ENCODE data around the gene YPEL3. TPM values are rescaled to one million over a fixed set of nuclear protein-coding genes. Genes with fewer than 3 reads are reported as not detected.

Gene YPEL3
- total RNA-seq, 1 experiment from 2014 or later: 8.8 TPM

DNA sequence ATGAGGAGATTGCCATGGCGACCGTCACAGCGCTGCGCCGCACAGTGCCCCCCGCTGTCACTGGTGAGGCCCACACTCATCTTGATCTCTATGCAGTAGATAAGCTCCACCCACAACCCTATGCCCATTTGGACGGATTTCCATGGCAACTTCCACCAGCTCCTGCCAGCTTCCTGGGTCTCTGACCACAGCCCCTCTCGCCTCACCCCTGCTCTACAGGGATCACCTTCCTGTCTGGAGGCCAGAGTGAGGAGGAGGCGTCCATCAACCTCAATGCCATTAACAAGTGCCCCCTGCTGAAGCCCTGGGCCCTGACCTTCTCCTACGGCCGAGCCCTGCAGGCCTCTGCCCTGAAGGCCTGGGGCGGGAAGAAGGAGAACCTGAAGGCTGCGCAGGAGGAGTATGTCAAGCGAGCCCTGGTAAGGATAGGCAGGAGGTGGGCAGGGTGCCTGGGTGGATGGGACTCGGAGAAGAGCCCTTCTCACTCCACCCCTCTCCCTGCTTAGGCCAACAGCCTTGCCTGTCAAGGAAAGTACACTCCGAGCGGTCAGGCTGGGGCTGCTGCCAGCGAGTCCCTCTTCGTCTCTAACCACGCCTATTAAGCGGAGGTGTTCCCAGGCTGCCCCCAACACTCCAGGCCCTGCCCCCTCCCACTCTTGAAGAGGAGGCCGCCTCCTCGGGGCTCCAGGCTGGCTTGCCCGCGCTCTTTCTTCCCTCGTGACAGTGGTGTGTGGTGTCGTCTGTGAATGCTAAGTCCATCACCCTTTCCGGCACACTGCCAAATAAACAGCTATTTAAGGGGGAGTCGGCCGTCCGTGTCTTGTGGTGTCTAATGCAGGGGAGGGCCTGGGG, 26.2 kb downstream of the YPEL3 start:
- peaks cover 77% of the 10 kb centered on the region for H3K36me3 Mint-ChIP-seq (ENCODE audit: insufficient read depth, unreplicated experiment)

DNA sequence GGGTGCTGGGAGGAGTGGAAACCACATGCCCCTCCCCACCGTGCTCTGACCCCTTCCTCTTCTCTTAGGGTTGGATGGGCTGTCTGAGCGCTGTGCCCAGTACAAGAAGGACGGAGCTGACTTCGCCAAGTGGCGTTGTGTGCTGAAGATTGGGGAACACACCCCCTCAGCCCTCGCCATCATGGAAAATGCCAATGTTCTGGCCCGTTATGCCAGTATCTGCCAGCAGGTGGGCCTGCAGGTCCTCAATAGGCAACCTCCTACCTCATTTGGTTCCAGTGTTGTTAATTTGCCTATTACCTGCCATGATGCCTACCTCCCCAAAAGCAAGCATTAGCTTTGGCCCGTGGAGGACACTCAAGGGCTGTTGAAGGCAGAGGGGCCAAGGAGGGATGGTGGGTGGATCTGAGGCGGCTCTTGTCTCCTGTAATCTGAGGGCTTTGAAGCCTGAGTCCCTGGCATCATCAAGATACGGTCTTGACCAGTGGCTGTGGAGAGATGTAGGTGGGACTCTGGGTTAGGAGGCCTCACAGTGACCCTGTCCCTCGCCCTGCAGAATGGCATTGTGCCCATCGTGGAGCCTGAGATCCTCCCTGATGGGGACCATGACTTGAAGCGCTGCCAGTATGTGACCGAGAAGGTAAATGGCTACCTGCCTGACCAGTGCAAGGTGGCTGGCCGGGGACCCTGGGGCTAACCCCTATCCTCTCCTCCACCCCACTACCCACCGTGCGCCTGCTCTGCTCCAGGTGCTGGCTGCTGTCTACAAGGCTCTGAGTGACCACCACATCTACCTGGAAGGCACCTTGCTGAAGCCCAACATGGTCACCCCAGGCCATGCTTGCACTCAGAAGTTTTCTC, 27.0 kb downstream of the YPEL3 start:
- POLR2A ChIA-PET: interaction anchor here (0.5 to 5.9 kb wide), 3 partner anchors 7 to 423 kb away, joined by 3 to 155 read pairs (median 3); partner anchors contain the start of genes PPP4C and YPEL3
- peaks cover 77% of the 10 kb centered on the region for H3K36me3 Mint-ChIP-seq (ENCODE audit: insufficient read depth, unreplicated experiment)
- H3K9me3 Mint-ChIP-seq (ENCODE audit: unreplicated experiment): no peaks in the 10 kb centered on the region
- peak overlapping the region; percentile 35 for H3K4me3 Mint-ChIP-seq (ENCODE audit: unreplicated experiment)
- peaks cover 15% of the 10 kb centered on the region for H3K4me1 Mint-ChIP-seq (ENCODE audit: insufficient read depth, unreplicated experiment)
- BruUV-seq (replicated peaks): no TSS peak
- peak; percentile 45 for DNase-seq (ENCODE audit: unreplicated experiment)
- no peaks in the 10 kb centered on the region for H3K27me3 Mint-ChIP-seq (ENCODE audit: insufficient read depth, unreplicated experiment)
- H3K27ac Mint-ChIP-seq (ENCODE audit: low read depth, unreplicated experiment): peak overlapping the region; percentile 63
- intact Hi-C loops (cut with micrococcal nuclease): no loop called here
- TF ChIP-seq, protein P1, sequence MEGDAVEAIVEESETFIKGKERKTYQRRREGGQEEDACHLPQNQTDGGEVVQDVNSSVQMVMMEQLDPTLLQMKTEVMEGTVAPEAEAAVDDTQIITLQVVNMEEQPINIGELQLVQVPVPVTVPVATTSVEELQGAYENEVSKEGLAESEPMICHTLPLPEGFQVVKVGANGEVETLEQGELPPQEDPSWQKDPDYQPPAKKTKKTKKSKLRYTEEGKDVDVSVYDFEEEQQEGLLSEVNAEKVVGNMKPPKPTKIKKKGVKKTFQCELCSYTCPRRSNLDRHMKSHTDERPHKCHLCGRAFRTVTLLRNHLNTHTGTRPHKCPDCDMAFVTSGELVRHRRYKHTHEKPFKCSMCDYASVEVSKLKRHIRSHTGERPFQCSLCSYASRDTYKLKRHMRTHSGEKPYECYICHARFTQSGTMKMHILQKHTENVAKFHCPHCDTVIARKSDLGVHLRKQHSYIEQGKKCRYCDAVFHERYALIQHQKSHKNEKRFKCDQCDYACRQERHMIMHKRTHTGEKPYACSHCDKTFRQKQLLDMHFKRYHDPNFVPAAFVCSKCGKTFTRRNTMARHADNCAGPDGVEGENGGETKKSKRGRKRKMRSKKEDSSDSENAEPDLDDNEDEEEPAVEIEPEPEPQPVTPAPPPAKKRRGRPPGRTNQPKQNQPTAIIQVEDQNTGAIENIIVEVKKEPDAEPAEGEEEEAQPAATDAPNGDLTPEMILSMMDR (IDR thresholded peaks at IDR 0.05; ENCODE audit: unreplicated experiment): peak; percentile 42
- CTCF ChIA-PET: no interaction called here

More for the DNA sequence above, 26.2 kb downstream of the YPEL3 start:
- TF ChIP-seq, protein P1 (IDR thresholded peaks at IDR 0.05; ENCODE audit: unreplicated experiment): no peak
- no peaks in the 10 kb centered on the region for H3K9me3 Mint-ChIP-seq (ENCODE audit: unreplicated experiment)
- H3K27me3 Mint-ChIP-seq (ENCODE audit: insufficient read depth, unreplicated experiment): no peaks in the 10 kb centered on the region
- H3K4me1 Mint-ChIP-seq (ENCODE audit: insufficient read depth, unreplicated experiment): peaks cover 12% of the 10 kb centered on the region
- CTCF ChIA-PET: interaction anchor here (0.6 to 1.1 kb wide), 3 partner anchors 20 to 29 kb away, joined by 3 read pairs; no protein-coding TSS in a partner anchor
- peak overlapping the region; percentile 46 for H3K27ac Mint-ChIP-seq (ENCODE audit: low read depth, unreplicated experiment)
- intact Hi-C loops (cut with micrococcal nuclease): no loop called here
- no peak overlapping the region for H3K4me3 Mint-ChIP-seq (ENCODE audit: unreplicated experiment)
- TSS peak; percentile 40 for BruUV-seq (replicated peaks)
- POLR2A ChIA-PET: interaction anchor here (0.5 kb wide), 1 partner anchor 37 kb away, joined by 3 read pairs; no protein-coding TSS in a partner anchor
- DNase-seq (ENCODE audit: unreplicated experiment): no peak

DNA sequence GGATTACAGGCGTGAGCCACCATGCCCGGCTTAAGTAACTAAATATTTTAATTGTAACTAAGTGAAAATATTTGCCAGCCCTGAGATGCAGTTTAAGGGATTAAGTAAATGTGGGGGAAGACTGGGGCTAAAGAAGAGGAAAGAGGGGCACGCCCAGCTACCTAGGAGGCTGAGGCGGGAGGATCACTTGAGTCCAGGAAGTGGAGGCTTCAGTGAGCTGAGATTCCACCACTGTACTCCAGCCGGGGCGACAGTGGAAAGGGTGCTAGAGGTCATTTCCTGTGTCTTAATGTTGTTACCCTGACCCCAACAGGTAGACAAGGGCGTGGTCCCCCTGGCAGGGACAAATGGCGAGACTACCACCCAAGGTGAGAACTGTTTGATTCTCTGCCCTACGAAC, 27.7 kb downstream of the YPEL3 start:
- H3K27me3 Mint-ChIP-seq (ENCODE audit: insufficient read depth, unreplicated experiment): no peaks in the 10 kb centered on the region
- intact Hi-C loops (cut with micrococcal nuclease): no loop called here
- CTCF ChIA-PET: interaction anchor here (1.9 kb wide), 1 partner anchor 27 kb away, joined by 6 read pairs; no protein-coding TSS in a partner anchor
- peak overlapping the region; percentile 35 for H3K4me3 Mint-ChIP-seq (ENCODE audit: unreplicated experiment)
- DNase-seq (ENCODE audit: unreplicated experiment): no peak
- peaks cover 71% of the 10 kb centered on the region for H3K36me3 Mint-ChIP-seq (ENCODE audit: insufficient read depth, unreplicated experiment)
- no TSS peak for BruUV-seq (replicated peaks)
- peaks cover 19% of the 10 kb centered on the region for H3K4me1 Mint-ChIP-seq (ENCODE audit: insufficient read depth, unreplicated experiment)
- TF ChIP-seq, protein P1 (IDR thresholded peaks at IDR 0.05; ENCODE audit: unreplicated experiment): no peak
- no peaks in the 10 kb centered on the region for H3K9me3 Mint-ChIP-seq (ENCODE audit: unreplicated experiment)
- POLR2A ChIA-PET: interaction anchor here (0.5 to 6.7 kb wide), 7 partner anchors 7 to 566 kb away, joined by 3 to 173 read pairs (median 4); partner anchors contain the start of genes PPP4C and YPEL3
- H3K27ac Mint-ChIP-seq (ENCODE audit: low read depth, unreplicated experiment): peak overlapping the region; percentile 63

All from MCF 10A (cell line).